HEK293 (cell line): ENCODE measurements around the gene ZNF597.

Experiments used
- FEZF1 ChIP-seq: fragments of 450-650 bp; formaldehyde crosslinking; IDR thresholded peaks from 2 replicates; pipeline ENCODE4 v1.5.1; 2016; ENCODE audit warnings: missing biosample characterization, missing genetic modification characterization
- HIC1 ChIP-seq: fragments of 450-650 bp; formaldehyde crosslinking; IDR thresholded peaks from 2 replicates; pipeline ENCODE4 v1.5.1; 2016; ENCODE audit warnings: missing biosample characterization, missing genetic modification characterization
- INSM2 ChIP-seq: fragments of 450-650 bp; formaldehyde crosslinking; IDR thresholded peaks from 2 replicates; pipeline ENCODE4 v1.5.1; 2016; ENCODE audit warnings: missing biosample characterization, missing genetic modification characterization
- KLF1 ChIP-seq: fragments of 450-650 bp; formaldehyde crosslinking; IDR thresholded peaks from 2 replicates; pipeline ENCODE4 v1.5.1; 2016; ENCODE audit warnings: missing biosample characterization, missing genetic modification characterization
- KLF10 ChIP-seq: fragments of 450-650 bp; IDR thresholded peaks from 2 replicates; pipeline ENCODE4 v1.5.1; 2018; ENCODE audit warnings: missing biosample characterization, mild to moderate bottlenecking, missing genetic modification characterization
- KLF7 ChIP-seq: fragments of 450-650 bp; formaldehyde crosslinking; IDR thresholded peaks from 2 replicates; pipeline ENCODE4 v1.5.1; 2016; ENCODE audit warnings: missing biosample characterization, missing genetic modification characterization, borderline replicate concordance
- KLF8 ChIP-seq: fragments of 450-650 bp; formaldehyde crosslinking; IDR thresholded peaks from 2 replicates; pipeline ENCODE4 v1.5.1; 2016; ENCODE audit warnings: missing biosample characterization, missing genetic modification characterization
- ZBTB17 ChIP-seq: fragments of 450-650 bp; formaldehyde crosslinking; IDR thresholded peaks from 2 replicates; pipeline ENCODE4 v1.5.1; 2016; ENCODE audit warnings: missing biosample characterization, missing genetic modification characterization
- ZBTB44 ChIP-seq: fragments of 450-650 bp; IDR thresholded peaks from 2 replicates; pipeline ENCODE4 v1.5.1; 2018; ENCODE audit warnings: missing biosample characterization, mild to moderate bottlenecking, missing genetic modification characterization
- ZNF10 ChIP-seq: fragments of 450-650 bp; formaldehyde crosslinking; IDR thresholded peaks from 2 replicates; pipeline ENCODE4 v1.5.1; 2017; ENCODE audit warnings: missing biosample characterization, missing genetic modification characterization
- ZNF133 ChIP-seq: fragments of 450-650 bp; formaldehyde crosslinking; IDR thresholded peaks from 2 replicates; pipeline ENCODE4 v1.5.1; 2016; ENCODE audit warnings: missing biosample characterization, missing genetic modification characterization
- ZNF335 ChIP-seq: fragments of 450-650 bp; formaldehyde crosslinking; conservative IDR thresholded peaks from 2 replicates; pipeline ENCODE4 v1.5.1; 2016; ENCODE audit warnings: missing biosample characterization, missing genetic modification characterization
- ZNF341 ChIP-seq: fragments of 450-650 bp; formaldehyde crosslinking; IDR thresholded peaks from 2 replicates; pipeline ENCODE4; 2016; ENCODE audit warnings: low read depth, missing biosample characterization, missing genetic modification characterization
- ZNF558 ChIP-seq: fragments of 450-650 bp; formaldehyde crosslinking; IDR thresholded peaks from 2 replicates; pipeline ENCODE4 v1.5.1; 2016; ENCODE audit warnings: missing biosample characterization, missing genetic modification characterization
- ZNF704 ChIP-seq: fragments of 450-650 bp; formaldehyde crosslinking; IDR thresholded peaks from 2 replicates; pipeline ENCODE4 v1.5.1; 2016; ENCODE audit warnings: missing biosample characterization, missing genetic modification characterization
- ZSCAN18 ChIP-seq: fragments of 450-650 bp; formaldehyde crosslinking; IDR thresholded peaks from 2 replicates; pipeline ENCODE4 v1.5.1; 2016; ENCODE audit warnings: missing biosample characterization, missing genetic modification characterization
- TF ChIP-seq, protein P1 (sequence below): fragments of 450-650 bp; formaldehyde crosslinking; conservative IDR thresholded peaks from 2 replicates; pipeline ENCODE4 v1.5.1; 2016; ENCODE audit warnings: low read depth, missing biosample characterization, missing genetic modification characterization
- TF ChIP-seq, protein P2 (sequence below): fragments of 450-650 bp; formaldehyde crosslinking; IDR thresholded peaks from 2 replicates; pipeline ENCODE4 v1.5.1; 2016; ENCODE audit warnings: missing biosample characterization, missing genetic modification characterization
- TF ChIP-seq, protein P3 (sequence below): fragments of 450-650 bp; formaldehyde crosslinking; IDR thresholded peaks from 2 replicates; pipeline ENCODE4 v1.5.1; 2016; ENCODE audit warnings: missing biosample characterization, missing genetic modification characterization

ZNF597 gene

GRCh38 chr16:3457434-3458252 lies 14.3 kb upstream of the ZNF597 start (continued):
- TF ChIP-seq, protein P1, sequence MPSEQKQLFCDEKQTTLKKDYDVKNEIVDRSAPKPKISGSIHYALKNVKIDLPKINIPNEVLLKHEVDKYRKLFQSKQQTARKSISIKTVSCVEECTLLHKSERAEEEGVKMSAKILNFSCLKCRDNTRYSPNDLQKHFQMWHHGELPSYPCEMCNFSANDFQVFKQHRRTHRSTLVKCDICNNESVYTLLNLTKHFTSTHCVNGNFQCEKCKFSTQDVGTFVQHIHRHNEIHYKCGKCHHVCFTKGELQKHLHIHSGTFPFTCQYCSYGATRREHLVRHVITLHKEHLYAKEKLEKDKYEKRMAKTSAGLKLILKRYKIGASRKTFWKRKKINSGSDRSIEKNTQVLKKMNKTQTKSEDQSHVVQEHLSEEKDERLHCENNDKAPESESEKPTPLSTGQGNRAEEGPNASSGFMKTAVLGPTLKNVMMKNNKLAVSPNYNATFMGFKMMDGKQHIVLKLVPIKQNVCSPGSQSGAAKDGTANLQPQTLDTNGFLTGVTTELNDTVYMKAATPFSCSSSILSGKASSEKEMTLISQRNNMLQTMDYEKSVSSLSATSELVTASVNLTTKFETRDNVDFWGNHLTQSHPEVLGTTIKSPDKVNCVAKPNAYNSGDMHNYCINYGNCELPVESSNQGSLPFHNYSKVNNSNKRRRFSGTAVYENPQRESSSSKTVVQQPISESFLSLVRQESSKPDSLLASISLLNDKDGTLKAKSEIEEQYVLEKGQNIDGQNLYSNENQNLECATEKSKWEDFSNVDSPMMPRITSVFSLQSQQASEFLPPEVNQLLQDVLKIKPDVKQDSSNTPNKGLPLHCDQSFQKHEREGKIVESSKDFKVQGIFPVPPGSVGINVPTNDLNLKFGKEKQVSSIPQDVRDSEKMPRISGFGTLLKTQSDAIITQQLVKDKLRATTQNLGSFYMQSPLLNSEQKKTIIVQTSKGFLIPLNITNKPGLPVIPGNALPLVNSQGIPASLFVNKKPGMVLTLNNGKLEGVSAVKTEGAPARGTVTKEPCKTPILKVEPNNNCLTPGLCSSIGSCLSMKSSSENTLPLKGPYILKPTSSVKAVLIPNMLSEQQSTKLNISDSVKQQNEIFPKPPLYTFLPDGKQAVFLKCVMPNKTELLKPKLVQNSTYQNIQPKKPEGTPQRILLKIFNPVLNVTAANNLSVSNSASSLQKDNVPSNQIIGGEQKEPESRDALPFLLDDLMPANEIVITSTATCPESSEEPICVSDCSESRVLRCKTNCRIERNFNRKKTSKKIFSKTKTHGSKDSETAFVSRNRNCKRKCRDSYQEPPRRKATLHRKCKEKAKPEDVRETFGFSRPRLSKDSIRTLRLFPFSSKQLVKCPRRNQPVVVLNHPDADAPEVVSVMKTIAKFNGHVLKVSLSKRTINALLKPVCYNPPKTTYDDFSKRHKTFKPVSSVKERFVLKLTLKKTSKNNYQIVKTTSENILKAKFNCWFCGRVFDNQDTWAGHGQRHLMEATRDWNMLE (tag by site-specific recombination), result peak; percentile 49; the same call in 1 of the 2 replicates
- TF ChIP-seq ZSCAN18, result 0 out of 2 replicates have a peak, but pooled peaks have one; percentile 27
- TF ChIP-seq ZNF133, result no peak
- TF ChIP-seq ZBTB17 (tag by site-specific recombination), result peak; percentile 88
- peak; percentile 92 for TF ChIP-seq HIC1
- TF ChIP-seq ZNF341 (tag by site-specific recombination), result no peak
- no peak for TF ChIP-seq ZNF558 (tag by site-specific recombination)
- TF ChIP-seq, protein P2, sequence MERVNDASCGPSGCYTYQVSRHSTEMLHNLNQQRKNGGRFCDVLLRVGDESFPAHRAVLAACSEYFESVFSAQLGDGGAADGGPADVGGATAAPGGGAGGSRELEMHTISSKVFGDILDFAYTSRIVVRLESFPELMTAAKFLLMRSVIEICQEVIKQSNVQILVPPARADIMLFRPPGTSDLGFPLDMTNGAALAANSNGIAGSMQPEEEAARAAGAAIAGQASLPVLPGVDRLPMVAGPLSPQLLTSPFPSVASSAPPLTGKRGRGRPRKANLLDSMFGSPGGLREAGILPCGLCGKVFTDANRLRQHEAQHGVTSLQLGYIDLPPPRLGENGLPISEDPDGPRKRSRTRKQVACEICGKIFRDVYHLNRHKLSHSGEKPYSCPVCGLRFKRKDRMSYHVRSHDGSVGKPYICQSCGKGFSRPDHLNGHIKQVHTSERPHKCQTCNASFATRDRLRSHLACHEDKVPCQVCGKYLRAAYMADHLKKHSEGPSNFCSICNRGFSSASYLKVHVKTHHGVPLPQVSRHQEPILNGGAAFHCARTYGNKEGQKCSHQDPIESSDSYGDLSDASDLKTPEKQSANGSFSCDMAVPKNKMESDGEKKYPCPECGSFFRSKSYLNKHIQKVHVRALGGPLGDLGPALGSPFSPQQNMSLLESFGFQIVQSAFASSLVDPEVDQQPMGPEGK (tag by site-specific recombination), result peak; percentile 99
- 0 out of 2 replicates have a peak, but pooled peaks have one; percentile 24 for TF ChIP-seq KLF7
- TF ChIP-seq, protein P3, sequence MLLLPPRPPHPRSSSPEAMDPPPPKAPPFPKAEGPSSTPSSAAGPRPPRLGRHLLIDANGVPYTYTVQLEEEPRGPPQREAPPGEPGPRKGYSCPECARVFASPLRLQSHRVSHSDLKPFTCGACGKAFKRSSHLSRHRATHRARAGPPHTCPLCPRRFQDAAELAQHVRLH (tag by site-specific recombination), result peak; percentile 81
- peak; percentile 92 for TF ChIP-seq ZNF335 (tag by site-specific recombination)
- peak; percentile 62; the same call in 1 of the 2 replicates for TF ChIP-seq ZNF10 (tag by site-specific recombination)
- peak; percentile 72; the same call in 1 of the 2 replicates for TF ChIP-seq KLF8 (tag by site-specific recombination)
- TF ChIP-seq ZBTB44 (tag by site-specific recombination), result peak; percentile 41; the same call in 1 of the 2 replicates
- TF ChIP-seq INSM2, result peak; percentile 15; the same call in 1 of the 2 replicates
- TF ChIP-seq ZNF704, result no peak
- TF ChIP-seq KLF10 (tag by site-specific recombination), result peak; percentile 65; the same call in 1 of the 2 replicates
- TF ChIP-seq FEZF1 (tag by site-specific recombination), result no peak
- TF ChIP-seq KLF1 (tag by site-specific recombination), result peak; percentile 55
